Uterus (tissue), 4 donors: ENCODE measurements around the gene CTBP1. TPM values are rescaled to one million over a fixed set of nuclear protein-coding genes. Genes with fewer than 3 reads are reported as not detected.

ENCODE experiments used
- DNase-seq, 2 donors: peaks; one replicate each; pipeline ENCODE4 v3.0.0-alpha.2; 2019 to 2020
- H3K27ac ChIP-seq, 2 donors: fragments of 200-600 bp; sonication (generic); 1 replicate in 1 of 2; 2 replicates in 1 of 2; pipeline ENCODE4 v1.5.1; 2016 to 2018
- H3K27me3 ChIP-seq, 2 donors: fragments of 200-600 bp; sonication (generic); one replicate each; pipeline ENCODE4 v1.5.1; 2018 to 2019; ENCODE audit warnings: control low read depth in 1 of 2
- H3K36me3 ChIP-seq, 2 donors: fragments of 200-600 bp; sonication (generic); one replicate each; pipeline ENCODE4 v1.5.1; 2019; ENCODE audit warnings: control low read depth in 1 of 2
- H3K4me1 ChIP-seq, 2 donors: fragments of 200-600 bp; sonication (generic); one replicate each; pipeline ENCODE4 v1.5.1; 2018 to 2019; ENCODE audit warnings: control low read depth in 1 of 2
- H3K4me3 ChIP-seq, 2 donors: fragments of 200-600 bp; sonication (generic); 1 replicate in 1 of 2; 2 replicates in 1 of 2; pipeline ENCODE4 v1.5.1; 2018 to 2019; ENCODE audit warnings: mild to moderate bottlenecking in 1 of 2
- H3K9me3 ChIP-seq, 2 donors: fragments of 200-600 bp; sonication (generic); one replicate each; pipeline ENCODE4 v1.5.1; 2019; ENCODE audit warnings: control low read depth in 1 of 2
- CTCF ChIP-seq, 4 experiments: fragments of 200-600 bp in 2 of 4; fragments of 450-650 bp in 2 of 4; sonication (generic) in 2 of 4; IDR thresholded peaks; one replicate each; pipeline ENCODE4 v1.5.1; 2016 to 2019; ENCODE audit warnings: antibody characterized with exemption in 4 of 4, mild to moderate bottlenecking in 2 of 4, moderate library complexity in 1 of 4
- POLR2A ChIP-seq, 2 donors: fragments of 450-650 bp; IDR thresholded peaks; one replicate each; pipeline ENCODE4 v1.6.1; 2016; ENCODE audit warnings: antibody characterized with exemption in 2 of 2, mild to moderate bottlenecking in 1 of 2, moderate library complexity in 1 of 2
- intact Hi-C: fragments of 100-400 bp; cut with DNase I; formaldehyde crosslinking; loops from one replicate; pipeline ENCODE4 v1.15.1; 2023; ENCODE audit warnings: low total_unique reads
- total RNA-seq, 4 donors: library from RNA; depleted of rRNA in 3 of 4; stranded (reverse); fragments of >200 nt in 3 of 4; gene quantifications; one replicate each; pipeline versions ENCODE4 v1.1.0 to v1.2.4, GENCODE V29; 2014 to 2023
- donor health status: DM: yes; HTN: yes; CAD: no.

Gene CTBP1
- total RNA-seq, 4 donors from 2014 or later = 104 to 193 (median 162) TPM

- H3K9me3 ChIP-seq = no peaks in the 10 kb centered on the region
- H3K4me1 ChIP-seq = peaks cover 10 to 43% of the 10 kb centered on the region in 2 donors
- intact Hi-C loops = no loop called here
- H3K27me3 ChIP-seq = no peaks in the 10 kb centered on the region
- DNase-seq = peak in 1 of 2 donors; percentile 26
- peak overlapping the region; percentile 93 to 99 for H3K27ac ChIP-seq
- TF ChIP-seq CTCF (IDR thresholded peaks at IDR 0.05) (no peak), POLR2A (IDR thresholded peaks at IDR 0.05) (no peak)
- no peak overlapping the region for H3K4me3 ChIP-seq
- no peaks in the 10 kb centered on the region for H3K36me3 ChIP-seq
These were observed 53.0 kb downstream of the CTBP1 start for GRCh38 chr4:1195891-1196401.

GRCh38 chr4:1195109-1195671 lies 53.7 kb downstream of the CTBP1 start:
- no peak for TF ChIP-seq POLR2A (IDR thresholded peaks at IDR 0.05)
- TF ChIP-seq CTCF (IDR thresholded peaks at IDR 0.05) = no peak
- Histone ChIP-seq H3K27me3 (no peaks in the 10 kb centered on the region), H3K9me3 (no peaks in the 10 kb centered on the region), H3K4me3 (no peak overlapping the region), H3K36me3 (no peaks in the 10 kb centered on the region), H3K4me1 (peaks cover 5 to 35% of the 10 kb centered on the region in 2 donors), H3K27ac (peak overlapping the region; percentile 93 to 99)
- peak; percentile 40 to 43 for DNase-seq
- intact Hi-C loops = no loop called here

- Histone ChIP-seq H3K27ac (peak overlapping the region; percentile 93 to 99), H3K36me3 (no peaks in the 10 kb centered on the region), H3K4me3 (peak overlapping the region in 1 of 2 donors; percentile 20), H3K4me1 (peaks cover 5 to 30% of the 10 kb centered on the region in 2 donors), H3K27me3 (no peaks in the 10 kb centered on the region), H3K9me3 (no peaks in the 10 kb centered on the region)
- no peak for TF ChIP-seq POLR2A (IDR thresholded peaks at IDR 0.05)
- peak in 2 of 4 experiments; percentile 13 to 19 for TF ChIP-seq CTCF (IDR thresholded peaks at IDR 0.05)
- intact Hi-C loops = no loop called here
- DNase-seq = peak; percentile 82 to 88
These were observed 54.7 kb downstream of the CTBP1 start for GRCh38 chr4:1194010-1194900.

- peak overlapping the region; percentile 93 to 99 for H3K27ac ChIP-seq
- no peaks in the 10 kb centered on the region for H3K36me3 ChIP-seq
- DNase-seq = peak; percentile 35 to 48
- H3K4me1 ChIP-seq = peaks cover 5 to 30% of the 10 kb centered on the region in 2 donors
- H3K27me3 ChIP-seq = no peaks in the 10 kb centered on the region
- TF ChIP-seq POLR2A (IDR thresholded peaks at IDR 0.05) (no peak), CTCF (IDR thresholded peaks at IDR 0.05) (no peak)
- no peak overlapping the region for H3K4me3 ChIP-seq
- no peaks in the 10 kb centered on the region for H3K9me3 ChIP-seq
- intact Hi-C loops = no loop called here
These were observed 55.5 kb downstream of the CTBP1 start for GRCh38 chr4:1193206-1194009.
